CD14-positive monocyte (primary cell): ENCODE results near the gene AGO3. TPM values are rescaled to one million over a fixed set of nuclear protein-coding genes. Genes with fewer than 3 reads are reported as not detected.

Source experiments
- DNase-seq, 3 donors: peaks; one replicate each; pipeline ENCODE4 v3.0.0-alpha.2; 2011 to 2022
- H2AFZ ChIP-seq: 2 replicates; pipeline ENCODE4 v1.6.0; 2012; ENCODE audit warnings: mild to moderate bottlenecking, low read depth, low read length, inconsistent platforms; ENCODE audit not compliant: insufficient read depth, poor library complexity, severe bottlenecking
- H3K27ac ChIP-seq, 2 donors: 1 replicate in 1 of 2; 2 replicates in 1 of 2; pipeline ENCODE4 v1.5.1; 2012 to 2013; ENCODE audit warnings: low read length in 2 of 2, control low read depth in 1 of 2, inconsistent platforms in 1 of 2, low read depth in 1 of 2, mild to moderate bottlenecking in 1 of 2
- H3K27me3 ChIP-seq, 2 donors: one replicate each; pipeline versions ENCODE4 v1.6.0 to v1.6.1; 2011 to 2013; ENCODE audit warnings: low read length in 2 of 2; ENCODE audit not compliant: control insufficient read depth in 2 of 2, insufficient read depth in 2 of 2
- H3K36me3 ChIP-seq, 2 donors: replicated peaks in 1 of 2; 1 replicate in 1 of 2; 2 replicates in 1 of 2; pipeline versions ENCODE4 v1.5.1 to v1.6.1; 2012 to 2013; ENCODE audit warnings: low read length in 2 of 2, control low read depth in 1 of 2, inconsistent platforms in 1 of 2, mild to moderate bottlenecking in 1 of 2; ENCODE audit not compliant: insufficient read depth in 2 of 2, control insufficient read depth in 1 of 2
- H3K4me1 ChIP-seq, 2 donors: 1 replicate in 1 of 2; 2 replicates in 1 of 2; pipeline versions ENCODE4 v1.5.1 to v1.6.1; 2012 to 2013; ENCODE audit warnings: low read length in 2 of 2, control low read depth in 1 of 2, inconsistent platforms in 1 of 2, mild to moderate bottlenecking in 1 of 2, moderate library complexity in 1 of 2; ENCODE audit not compliant: insufficient read depth in 2 of 2, control insufficient read depth in 1 of 2
- H3K4me2 ChIP-seq: replicated peaks from 2 replicates; pipeline ENCODE3; 2012; ENCODE audit warnings: low read length, moderate library complexity, mild to moderate bottlenecking; ENCODE audit not compliant: poor library complexity, severe bottlenecking; ENCODE audit errors: extremely low read depth
- H3K4me3 ChIP-seq, 3 experiments: fragments of 200-600 bp in 1 of 3; sonication (generic) in 1 of 3; replicated peaks in 1 of 3; 1 replicate in 2 of 3; 2 replicates in 1 of 3; pipeline ENCODE4 v1.5.1; 2011 to 2013; ENCODE audit warnings: low read length in 3 of 3, mild to moderate bottlenecking in 3 of 3, control low read depth in 2 of 3, low read depth in 2 of 3, inconsistent platforms in 1 of 3, moderate library complexity in 1 of 3
- H3K79me2 ChIP-seq: 2 replicates; pipeline ENCODE4 v1.6.0; 2012; ENCODE audit warnings: mild to moderate bottlenecking, control low read depth, inconsistent platforms, low read length, moderate library complexity; ENCODE audit not compliant: insufficient read depth
- H3K9ac ChIP-seq: 2 replicates; pipeline ENCODE4 v1.6.0; 2017; ENCODE audit warnings: low read length, mild to moderate bottlenecking; ENCODE audit not compliant: insufficient read depth, poor library complexity, severe bottlenecking
- H3K9me3 ChIP-seq, 2 donors: replicated peaks in 1 of 2; 1 replicate in 1 of 2; 2 replicates in 1 of 2; pipeline versions ENCODE4 v1.5.1 to v1.6.1; 2012 to 2013; ENCODE audit warnings: low read length in 2 of 2, control low read depth in 1 of 2; ENCODE audit not compliant: control insufficient read depth in 1 of 2, insufficient read depth in 1 of 2
- H4K20me1 ChIP-seq: 2 replicates; pipeline ENCODE4 v1.6.0; 2012; ENCODE audit warnings: mild to moderate bottlenecking, low read length, control low read depth, moderate library complexity; ENCODE audit not compliant: insufficient read depth
- H3K27ac Mint-ChIP-seq, 7 donors: one replicate each; pipeline ENCODE4 v1.8.0; 2020; ENCODE audit warnings: mild to moderate bottlenecking in 7 of 7, mixed read lengths in 7 of 7, moderate library complexity in 6 of 7, inconsistent platforms in 2 of 7
- H3K27me3 Mint-ChIP-seq, 3 donors: one replicate each; pipeline ENCODE4 v1.8.0; 2021 to 2022; ENCODE audit warnings: low read depth in 3 of 3, mild to moderate bottlenecking in 3 of 3, mixed read lengths in 3 of 3, moderate library complexity in 3 of 3, inconsistent platforms in 1 of 3
- H3K36me3 Mint-ChIP-seq, 2 donors: one replicate each; pipeline ENCODE4 v1.8.0; 2020; ENCODE audit warnings: mixed read lengths in 2 of 2, inconsistent platforms in 1 of 2, mild to moderate bottlenecking in 1 of 2
- H3K4me1 Mint-ChIP-seq: one replicate; pipeline ENCODE4 v1.8.0; 2020; ENCODE audit warnings: mild to moderate bottlenecking, mixed read lengths
- H3K4me3 Mint-ChIP-seq, 2 donors: one replicate each; pipeline ENCODE4 v1.8.0; 2020; ENCODE audit warnings: mild to moderate bottlenecking in 2 of 2, mixed read lengths in 2 of 2, moderate library complexity in 1 of 2
- H3K9me3 Mint-ChIP-seq, 7 donors: one replicate each; pipeline ENCODE4 v1.8.0; 2020 to 2022; ENCODE audit warnings: mixed read lengths in 7 of 7, mild to moderate bottlenecking in 6 of 7, moderate library complexity in 6 of 7, inconsistent platforms in 2 of 7
- CTCF ChIP-seq: fragments of 200-600 bp; IDR thresholded peaks from one replicate; pipeline ENCODE4 v1.8.0; 2022; ENCODE audit warnings: antibody characterized with exemption, mild to moderate bottlenecking
- WGBS: methylation state at CpG from one replicate; pipeline ENCODE4 v1.1.5; 2013; ENCODE audit warnings: missing lambda C conversion rate; ENCODE audit not compliant: insufficient coverage; 5-methylcytosine and 5-hydroxymethylcytosine counted together
- intact Hi-C, 2 donors: fragments of 100-400 bp; cut with micrococcal nuclease; formaldehyde crosslinking; loops; one replicate each; pipeline versions ENCODE4 v1.15.0 to v1.15.1; 2023
- polyA plus RNA-seq, 3 donors: library from polyadenylated mRNA; depleted of rRNA in 1 of 3; unstranded in 2 of 3; stranded (reverse) in 1 of 3; fragments of 300-500 nt in 2 of 3; fragments of >200 nt in 1 of 3; fragmentation: Illumina TruSeq in 2 of 3; gene quantifications; 1 replicate in 2 of 3; 2 replicates in 1 of 3; pipeline ENCODE4 v1.2.3, GENCODE V29; 2012 to 2021

The AGO3 gene
- polyA plus RNA-seq, 3 donors: 6.3 to 9.0 (median 8.3) TPM

DNA sequence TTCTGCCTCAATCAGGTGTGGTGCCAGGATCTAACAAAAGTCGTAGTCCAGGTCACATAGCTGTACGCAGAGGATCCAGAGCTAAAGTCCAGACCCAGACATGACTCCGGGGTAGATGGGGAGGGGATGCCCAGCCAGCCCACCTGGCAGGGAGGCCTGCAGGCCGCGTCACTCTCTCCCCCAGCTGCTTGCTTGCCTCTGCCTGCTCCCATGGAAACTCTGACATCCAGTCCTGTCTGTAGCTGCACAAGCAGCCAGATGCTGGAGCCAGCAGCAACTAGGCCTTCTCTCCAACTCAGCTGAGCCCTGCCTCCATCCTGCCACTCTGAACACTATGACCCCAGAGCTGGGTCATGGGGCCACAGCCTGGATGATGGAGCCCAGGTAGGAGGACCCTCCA is 186.0 kb downstream of the AGO3 start:
- peaks cover 2 to 15% of the 10 kb centered on the region in 2 donors for H3K36me3 ChIP-seq
- no peak for DNase-seq
- no peak overlapping the region for H3K27ac ChIP-seq
- no peak overlapping the region for H3K4me3 Mint-ChIP-seq
- no peak overlapping the region for H3K4me2 ChIP-seq
- peak overlapping the region in 2 of 7 donors; percentile 8 to 23 for H3K27ac Mint-ChIP-seq
- peaks cover 29 to 30% of the 10 kb centered on the region in 2 donors for H3K36me3 Mint-ChIP-seq
- intact Hi-C loops: no loop called here
- peaks cover 0 to 2% (median 0%) of the 10 kb centered on the region in 7 donors for H3K9me3 Mint-ChIP-seq
- H3K4me1 ChIP-seq: peaks cover 43 to 62% of the 10 kb centered on the region in 2 donors
- no peak for TF ChIP-seq CTCF
- WGBS: 97% methylated on average over 5 of the region's 5 CpGs
- no peak overlapping the region for H3K4me3 ChIP-seq
- no peaks in the 10 kb centered on the region for H3K9me3 ChIP-seq
- H3K9ac ChIP-seq: peak overlapping the region; percentile 15
- no peaks in the 10 kb centered on the region for H3K27me3 ChIP-seq
- H3K4me1 Mint-ChIP-seq: peaks cover 49% of the 10 kb centered on the region
- H2AFZ ChIP-seq: no peak overlapping the region
- peaks cover 0 to 4% (median 3%) of the 10 kb centered on the region in 3 donors for H3K27me3 Mint-ChIP-seq
- H4K20me1 ChIP-seq: no peaks in the 10 kb centered on the region
- H3K79me2 ChIP-seq: peaks cover 11% of the 10 kb centered on the region

- no peaks in the 10 kb centered on the region for H3K9me3 ChIP-seq
- WGBS: 85% methylated on average over 7 of the region's 10 CpGs
- no peak overlapping the region for H3K9ac ChIP-seq
- peaks cover 14% of the 10 kb centered on the region for H3K79me2 ChIP-seq
- H3K27me3 ChIP-seq: no peaks in the 10 kb centered on the region
- H3K4me1 ChIP-seq: peaks cover 60 to 79% of the 10 kb centered on the region in 2 donors
- no peak overlapping the region for H3K27ac ChIP-seq
- intact Hi-C loops: no loop called here
- H3K36me3 Mint-ChIP-seq: peaks cover 17 to 20% of the 10 kb centered on the region in 2 donors
- H3K4me3 ChIP-seq: no peak overlapping the region
- no peak overlapping the region for H3K4me3 Mint-ChIP-seq
- no peaks in the 10 kb centered on the region for H4K20me1 ChIP-seq
- peaks cover 66% of the 10 kb centered on the region for H3K4me1 Mint-ChIP-seq
- no peak for TF ChIP-seq CTCF
- peaks cover 1 to 2% of the 10 kb centered on the region in 2 donors for H3K36me3 ChIP-seq
- H3K9me3 Mint-ChIP-seq: peaks cover 0 to 2% (median 0%) of the 10 kb centered on the region in 7 donors
- H3K27ac Mint-ChIP-seq: peak overlapping the region in 1 of 7 donors; percentile 55
- H3K4me2 ChIP-seq: no peak overlapping the region
- no peak overlapping the region for H2AFZ ChIP-seq
- peaks cover 0 to 3% (median 3%) of the 10 kb centered on the region in 3 donors for H3K27me3 Mint-ChIP-seq
- DNase-seq: no peak
These were observed 187.7 kb downstream of the AGO3 start for GRCh38 chr1:36118447-36119204.
